HuH-7 (cell line): Measurements from ENCODE around the gene CBLB.

Experiments used
- DNase-seq: peaks from one replicate; pipeline ENCODE4 v3.0.0; 2011; ENCODE audit warnings: low spot score

Gene CBLB

GRCh38 chr3:105615814-105616213 is 253.0 kb downstream of the CBLB start:
- DNase-seq: no peak

GRCh38 chr3:105614288-105615030 is 254.4 kb downstream of the CBLB start:
- peak; percentile 20 for DNase-seq

GRCh38 chr3:105613120-105613519 is 255.7 kb downstream of the CBLB start:
- no peak for DNase-seq

- no peak for DNase-seq
Observed at GRCh38 chr3:105611304-105612192, 257.3 kb downstream of the CBLB start.

- no peak for DNase-seq
Observed at GRCh38 chr3:105610473-105610872, 258.3 kb downstream of the CBLB start.

- no peak for DNase-seq
Observed at GRCh38 chr3:105608623-105609022, 260.2 kb downstream of the CBLB start.

- DNase-seq: no peak
Observed at GRCh38 chr3:105606016-105606415, 262.8 kb downstream of the CBLB start.
